Stimulated activated CD4-positive, alpha-beta T cell treated with anti-CD3 and anti-CD28 coated beads, Interleukin-4, amount 100 ng/mL, for 24 hours (primary cell): ENCODE data around the gene SH2D3C.

Experiments used
- DNase-seq: peaks from one replicate; pipeline ENCODE4 v3.0.0-alpha.2; 2020

The SH2D3C gene

DNA sequence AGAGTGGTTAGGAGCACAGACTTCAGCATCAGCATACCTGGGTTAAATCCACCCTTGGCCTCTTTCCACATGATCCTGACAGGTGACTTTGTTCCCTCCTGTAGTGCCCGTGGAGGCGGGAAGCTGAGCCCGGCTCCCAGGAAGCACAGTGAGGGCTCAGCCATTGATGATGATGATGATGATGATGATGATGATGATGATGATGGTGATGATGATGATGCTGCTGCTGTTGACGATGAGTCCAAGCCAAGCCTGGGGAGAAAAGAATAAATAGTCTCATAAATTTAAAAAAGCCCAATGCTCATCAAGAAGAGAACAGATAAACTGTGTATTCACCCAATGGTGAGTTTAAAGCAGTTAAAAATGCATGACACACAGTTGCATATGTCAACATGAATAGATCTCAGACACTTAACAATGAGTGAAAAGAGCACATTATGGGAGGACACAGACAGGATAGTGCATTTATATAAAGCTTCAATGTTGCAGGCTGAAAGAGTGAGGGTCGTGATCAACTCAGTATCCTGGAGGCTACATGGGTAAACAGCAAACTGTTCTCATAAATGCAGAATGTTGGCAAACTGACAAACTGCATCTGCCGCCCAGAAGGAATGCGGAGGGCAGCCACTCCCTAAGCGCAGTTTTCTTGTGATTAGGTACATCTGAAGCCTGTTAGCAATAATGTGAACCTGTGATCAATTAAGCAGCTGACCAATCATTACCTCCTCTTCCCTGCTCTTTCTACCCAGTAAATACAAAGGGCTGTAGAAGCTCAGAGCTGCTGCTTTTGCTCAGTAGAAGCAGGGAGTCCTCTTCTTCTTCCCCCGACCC, 83.4 kb downstream of the SH2D3C start:
- no peak for DNase-seq

DNA sequence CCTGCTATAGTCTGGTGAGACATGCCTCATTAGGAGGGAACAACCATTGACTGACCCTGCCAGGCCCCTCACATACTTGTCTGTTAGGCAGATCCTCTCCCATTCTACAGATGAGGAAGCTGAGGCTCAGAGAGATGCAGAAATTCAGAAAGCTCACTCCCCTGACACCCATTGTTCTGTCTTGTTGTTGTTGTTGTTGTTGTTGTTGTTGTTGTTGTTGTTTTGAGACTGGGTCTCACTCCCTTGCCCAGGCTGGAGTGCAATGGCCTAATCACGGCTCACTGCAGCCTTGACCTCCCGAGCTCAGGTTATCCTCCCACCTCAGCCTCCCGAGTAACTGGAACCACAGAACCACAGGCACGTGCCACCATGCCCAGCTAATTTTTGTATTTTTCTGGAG, 84.8 kb downstream of the SH2D3C start:
- DNase-seq, result no peak

DNA sequence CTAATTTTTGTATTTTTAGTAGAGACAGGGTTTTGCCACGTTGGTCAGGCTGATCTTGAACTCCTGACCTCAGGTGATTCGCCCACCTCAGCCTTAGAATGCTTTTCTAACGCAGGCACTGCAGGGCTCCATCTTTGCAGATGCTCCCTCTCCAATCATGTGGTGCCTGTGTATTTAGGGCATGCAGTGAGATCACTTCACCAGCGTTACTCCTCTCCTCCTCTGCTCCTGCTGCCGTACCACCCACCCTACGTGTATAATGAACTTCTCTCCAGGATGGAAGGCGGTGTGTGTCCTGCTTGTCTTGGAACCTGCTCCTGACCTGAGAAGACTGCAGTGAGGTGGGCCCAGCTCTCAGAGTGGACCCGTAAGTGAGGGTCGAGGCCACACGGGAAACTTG, 85.3 kb downstream of the SH2D3C start:
- no peak for DNase-seq

DNA sequence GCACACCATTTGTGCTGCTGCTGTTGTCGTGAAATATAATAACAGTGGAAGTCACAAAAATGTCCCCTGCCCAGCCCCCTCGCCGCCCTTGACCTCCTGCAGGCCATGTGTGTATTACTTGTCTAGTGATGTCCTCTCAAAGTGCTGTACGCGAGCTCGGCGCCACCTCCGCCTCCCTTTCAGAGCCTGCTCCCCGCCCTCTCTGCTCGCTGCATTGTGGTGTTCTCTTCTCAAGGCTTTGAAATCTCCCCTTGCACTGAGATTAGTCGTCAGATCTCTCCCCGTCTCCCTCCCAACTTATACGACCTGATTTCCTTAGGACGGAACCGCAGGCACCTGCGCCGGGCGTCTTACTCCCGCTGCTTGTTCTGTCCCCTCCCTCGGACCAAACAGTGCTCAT, 86.4 kb downstream of the SH2D3C start:
- DNase-seq, result no peak

DNA sequence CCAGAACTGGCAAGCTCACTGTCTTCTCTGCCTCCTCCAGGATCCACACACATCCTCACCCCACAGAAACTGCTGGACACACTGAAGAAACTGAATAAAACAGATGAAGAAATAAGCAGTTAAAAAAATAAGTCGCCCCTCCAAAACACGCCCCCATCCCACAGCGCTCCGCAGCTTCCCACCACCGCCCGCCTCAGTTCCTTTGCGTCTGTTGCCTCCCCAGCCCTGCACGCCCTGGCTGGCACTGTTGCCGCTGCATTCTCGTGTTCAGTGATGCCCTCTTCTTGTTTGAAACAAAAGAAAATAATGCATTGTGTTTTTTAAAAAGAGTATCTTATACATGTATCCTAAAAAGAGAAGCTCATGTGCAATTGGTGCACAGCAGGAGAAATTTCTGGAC, 87.7 kb downstream of the SH2D3C start:
- no peak for DNase-seq

- no peak for DNase-seq
Observed at GRCh38 chr9:127689329-127690000, 89.0 kb downstream of the SH2D3C start.
